Epithelial cell of proximal tubule (primary cell): ENCODE measurements around the gene AIFM3. TPM values are rescaled to one million over a fixed set of nuclear protein-coding genes. Genes with fewer than 3 reads are reported as not detected.
"Not testable (repeated sequence)": the region's sequence is repeated elsewhere in the genome, so short reads cannot be mapped to it uniquely, and the experiment has no call there.

Experiments
- DNase-seq: peaks from one replicate; pipeline ENCODE4 v3.0.0-alpha.2; 2011; ENCODE audit warnings: low read depth
- H3K4me3 ChIP-seq: 2 replicates; pipeline ENCODE4 v1.5.1; 2011; ENCODE audit warnings: low read depth, mild to moderate bottlenecking, low read length
- total RNA-seq: library from RNA; depleted of rRNA; stranded (reverse); fragments of >200 nt; gene quantifications from 2 replicates; pipeline ENCODE4 v1.2.3, GENCODE V29; 2015
- TF ChIP-seq, protein P1 (sequence below): conservative IDR thresholded peaks from 2 replicates; pipeline ENCODE4 v1.5.1; 2012; ENCODE audit warnings: low read depth, mild to moderate bottlenecking, low read length

Gene AIFM3
- total RNA-seq, 1 donor from 2014 or later, result 1.8 TPM

- no peak for DNase-seq
- H3K4me3 ChIP-seq, result no peak overlapping the region
- TF ChIP-seq, protein P1, sequence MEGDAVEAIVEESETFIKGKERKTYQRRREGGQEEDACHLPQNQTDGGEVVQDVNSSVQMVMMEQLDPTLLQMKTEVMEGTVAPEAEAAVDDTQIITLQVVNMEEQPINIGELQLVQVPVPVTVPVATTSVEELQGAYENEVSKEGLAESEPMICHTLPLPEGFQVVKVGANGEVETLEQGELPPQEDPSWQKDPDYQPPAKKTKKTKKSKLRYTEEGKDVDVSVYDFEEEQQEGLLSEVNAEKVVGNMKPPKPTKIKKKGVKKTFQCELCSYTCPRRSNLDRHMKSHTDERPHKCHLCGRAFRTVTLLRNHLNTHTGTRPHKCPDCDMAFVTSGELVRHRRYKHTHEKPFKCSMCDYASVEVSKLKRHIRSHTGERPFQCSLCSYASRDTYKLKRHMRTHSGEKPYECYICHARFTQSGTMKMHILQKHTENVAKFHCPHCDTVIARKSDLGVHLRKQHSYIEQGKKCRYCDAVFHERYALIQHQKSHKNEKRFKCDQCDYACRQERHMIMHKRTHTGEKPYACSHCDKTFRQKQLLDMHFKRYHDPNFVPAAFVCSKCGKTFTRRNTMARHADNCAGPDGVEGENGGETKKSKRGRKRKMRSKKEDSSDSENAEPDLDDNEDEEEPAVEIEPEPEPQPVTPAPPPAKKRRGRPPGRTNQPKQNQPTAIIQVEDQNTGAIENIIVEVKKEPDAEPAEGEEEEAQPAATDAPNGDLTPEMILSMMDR, result no peak
Measured at GRCh38 chr22:20967697-20968211, 699 bp downstream of the AIFM3 start.

GRCh38 chr22:20968281-20968977 is 1.4 kb downstream of the AIFM3 start:
- no peak overlapping the region for H3K4me3 ChIP-seq
- no peak for DNase-seq
- TF ChIP-seq, protein P1, result no peak

DNA sequence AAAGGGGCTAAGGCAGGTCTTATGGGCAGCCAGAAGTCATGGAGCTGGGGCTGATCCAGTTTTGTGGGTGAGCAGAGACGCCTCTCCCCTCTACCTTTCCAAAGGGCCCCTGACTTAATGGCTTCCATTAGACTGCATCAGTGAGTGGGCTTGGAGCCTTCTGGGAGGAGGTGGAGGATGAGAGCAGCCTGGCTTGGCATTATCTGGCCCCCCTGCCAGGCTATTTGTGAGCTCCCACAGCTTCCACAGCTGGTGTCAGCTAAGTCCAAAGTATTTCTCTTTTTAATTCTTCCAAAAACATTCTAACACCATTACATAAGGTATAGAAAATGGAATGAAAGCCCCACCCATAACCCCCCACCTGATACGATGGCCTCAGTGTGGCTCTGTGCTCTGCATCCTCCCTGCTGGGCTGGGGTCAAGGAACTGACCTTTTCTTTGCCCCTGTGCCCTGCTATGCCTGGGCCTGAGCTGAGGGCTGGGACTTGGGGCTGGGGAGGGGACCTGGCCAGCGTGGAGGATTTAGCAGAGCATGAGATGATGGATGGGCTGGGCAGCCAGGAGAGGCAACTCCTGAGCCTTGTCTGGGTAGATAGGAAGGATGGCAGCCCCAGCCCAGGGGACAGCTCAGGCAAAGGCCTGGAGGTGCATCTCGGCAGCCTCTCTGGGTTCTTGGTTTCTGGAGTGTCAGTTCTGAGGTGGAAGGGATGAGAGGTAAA is 4.0 kb downstream of the AIFM3 start:
- no peak overlapping the region for H3K4me3 ChIP-seq
- no peak for DNase-seq
- TF ChIP-seq, protein P1, result no peak

DNA sequence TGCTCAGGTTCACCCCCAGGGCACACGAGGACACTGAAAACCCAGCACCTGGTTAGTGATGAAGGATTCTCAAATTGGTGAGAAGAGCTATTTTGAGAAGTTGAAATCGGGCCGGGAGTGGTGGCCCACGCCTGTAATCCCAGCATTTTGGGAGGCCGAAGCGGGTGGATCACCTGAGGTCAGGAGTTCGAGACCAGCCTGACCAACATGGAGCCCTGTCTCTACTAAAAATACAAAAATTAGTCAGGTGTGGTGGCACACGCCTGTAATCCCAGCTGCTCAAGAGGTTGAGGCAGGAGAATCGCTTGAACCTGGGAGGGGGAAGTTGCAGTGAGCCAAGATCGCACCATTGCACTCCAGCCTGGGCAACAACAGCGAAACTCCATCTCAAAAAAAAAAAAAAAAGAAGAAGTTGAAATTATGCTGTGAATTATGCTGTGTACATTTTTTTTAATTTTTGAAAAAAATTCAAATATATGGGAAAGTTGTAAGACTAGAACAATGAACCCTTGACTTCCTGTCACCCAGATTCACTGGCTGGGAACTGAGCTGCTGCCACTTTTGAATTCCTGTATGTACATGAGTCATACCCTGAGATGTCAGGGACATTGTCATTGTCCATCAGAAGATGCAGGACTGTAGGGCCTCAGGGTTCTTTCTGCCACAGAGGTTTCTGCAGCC is 5.1 kb downstream of the AIFM3 start:
- H3K4me3 ChIP-seq, DNase-seq: not testable (repeated sequence)

GRCh38 chr22:20972933-20973577 is 6.0 kb downstream of the AIFM3 start:
- DNase-seq, result no peak

GRCh38 chr22:20973634-20974286 is 6.7 kb downstream of the AIFM3 start:
- H3K4me3 ChIP-seq, result no peak overlapping the region
- TF ChIP-seq, protein P1, result no peak
- no peak for DNase-seq

More at GRCh38 chr22:20972933-20973577, 6.0 kb downstream of the AIFM3 start:
- TF ChIP-seq, protein P1, result no peak
- no peak overlapping the region for H3K4me3 ChIP-seq
